ENCODE results near the gene CASTOR1.

- TF ChIP-seq POLR2AphosphoS5 (IDR thresholded peaks at IDR 0.05): no peak
- TF ChIP-seq CTCF (IDR thresholded peaks at IDR 0.05): no peak
These were observed 17.3 kb upstream of the CASTOR1 start for GRCh38 chr22:30306627-30307011.

All from breast epithelium (tissue), 3 donors.